T1000 (cell line): ENCODE data around the gene DBN1.

Experiments used
- DNase-seq: peaks from one replicate; lab custom pipeline; 2025; ENCODE audit warnings: mixed read lengths; lab: John Stamatoyannopoulos, UW

The DBN1 gene

DNA sequence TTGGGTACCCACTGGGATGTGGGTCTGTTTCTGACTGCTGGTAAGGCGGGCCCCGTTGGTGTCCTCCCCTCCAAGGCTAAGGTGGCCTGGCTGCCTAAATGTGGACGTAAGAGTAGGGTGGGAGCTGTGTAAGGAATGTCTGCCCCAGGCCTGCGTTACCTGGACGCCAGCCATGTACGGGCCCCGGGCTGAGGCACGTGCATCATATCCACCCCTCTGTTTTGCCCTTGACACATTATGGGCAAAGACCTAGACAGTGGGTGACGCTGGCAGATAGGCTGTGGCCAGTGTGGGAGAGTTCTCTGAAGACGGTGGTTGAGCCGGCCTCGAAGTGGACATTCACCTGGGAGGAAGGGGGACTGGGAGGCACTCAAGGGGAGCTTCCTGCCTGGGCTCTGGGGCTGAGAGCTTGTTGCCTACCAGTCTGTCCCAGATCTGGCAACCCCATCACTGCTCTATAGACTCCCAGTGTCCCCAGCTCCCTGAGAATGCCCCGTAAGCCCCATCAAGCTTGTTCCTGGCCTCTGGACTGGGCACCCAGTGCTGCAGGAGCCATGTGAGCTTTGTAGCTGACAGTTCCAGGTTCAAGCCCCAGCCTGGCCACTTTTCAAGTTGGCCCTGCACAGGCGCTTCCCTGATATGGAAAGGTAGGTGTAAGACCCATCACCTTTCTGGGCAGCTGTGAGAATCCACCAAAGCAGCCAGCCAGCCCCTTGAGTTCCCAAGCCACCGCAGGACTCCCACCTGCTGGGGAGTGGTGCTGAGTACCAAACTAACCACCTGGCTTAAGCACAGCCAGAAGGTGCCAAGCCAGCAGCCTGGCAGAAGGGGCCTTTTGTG, 30.1 kb downstream of the DBN1 start:
- DNase-seq: no peak

GRCh38 chr5:177442066-177442826, 31.2 kb downstream of the DBN1 start:
- no peak for DNase-seq

GRCh38 chr5:177440990-177441780, 32.2 kb downstream of the DBN1 start:
- DNase-seq: no peak

GRCh38 chr5:177440211-177440989, 33.0 kb downstream of the DBN1 start:
- DNase-seq: no peak

GRCh38 chr5:177439518-177440053, 33.8 kb downstream of the DBN1 start:
- no peak for DNase-seq

DNA sequence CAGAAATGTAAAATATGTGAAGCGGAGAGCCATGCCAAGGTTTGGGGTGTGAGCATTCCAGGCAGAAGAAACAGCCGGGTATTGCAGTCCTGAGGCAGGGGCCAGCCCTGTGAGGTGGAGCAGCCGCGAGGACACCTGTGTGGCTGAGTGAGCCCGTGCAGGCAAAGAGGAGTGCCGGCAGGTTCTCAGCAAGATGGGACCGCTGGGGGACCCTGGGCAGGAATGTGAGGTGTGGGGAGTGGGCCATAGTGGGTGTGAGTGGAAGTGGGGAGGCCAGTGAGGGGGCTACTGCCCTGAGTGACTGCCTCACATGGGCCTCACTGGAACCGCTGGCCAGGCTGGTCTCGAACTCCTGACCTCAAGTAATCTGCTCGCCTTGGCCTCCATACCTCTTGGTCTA, 35.0 kb downstream of the DBN1 start:
- no peak for DNase-seq

- DNase-seq: no peak
Measured at GRCh38 chr5:177437623-177438022, 35.8 kb downstream of the DBN1 start.

- no peak for DNase-seq
Measured at GRCh38 chr5:177435847-177436536, 37.4 kb downstream of the DBN1 start.

GRCh38 chr5:177434942-177435738, 38.3 kb downstream of the DBN1 start:
- no peak for DNase-seq

DNA sequence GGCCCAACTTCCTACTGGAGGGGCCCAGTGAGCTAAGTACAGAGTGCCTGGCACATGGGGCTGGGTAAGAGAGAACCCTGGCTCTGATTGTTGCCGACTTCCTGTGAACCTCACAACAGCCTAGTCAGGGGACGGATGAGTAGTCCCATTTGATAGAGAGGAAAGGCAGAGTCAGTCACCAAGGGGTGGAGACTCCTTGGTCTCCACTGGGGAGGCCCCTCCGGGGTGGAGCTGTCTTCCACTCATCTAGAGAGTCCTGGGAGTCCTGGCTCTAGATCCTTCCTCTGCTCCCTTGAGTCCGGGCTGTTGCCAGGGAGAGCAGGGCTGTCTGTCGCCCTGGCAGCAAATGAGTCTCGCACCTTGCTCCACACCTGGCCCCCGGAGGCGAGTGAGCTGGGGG, 39.0 kb downstream of the DBN1 start:
- DNase-seq: no peak

- DNase-seq: no peak
Measured at GRCh38 chr5:177433658-177434217, 39.7 kb downstream of the DBN1 start.

- DNase-seq: no peak
Measured at GRCh38 chr5:177432839-177433657, 40.4 kb downstream of the DBN1 start.

GRCh38 chr5:177432143-177432838, 41.1 kb downstream of the DBN1 start:
- no peak for DNase-seq

GRCh38 chr5:177431317-177432142, 41.9 kb downstream of the DBN1 start:
- DNase-seq: no peak

DNA sequence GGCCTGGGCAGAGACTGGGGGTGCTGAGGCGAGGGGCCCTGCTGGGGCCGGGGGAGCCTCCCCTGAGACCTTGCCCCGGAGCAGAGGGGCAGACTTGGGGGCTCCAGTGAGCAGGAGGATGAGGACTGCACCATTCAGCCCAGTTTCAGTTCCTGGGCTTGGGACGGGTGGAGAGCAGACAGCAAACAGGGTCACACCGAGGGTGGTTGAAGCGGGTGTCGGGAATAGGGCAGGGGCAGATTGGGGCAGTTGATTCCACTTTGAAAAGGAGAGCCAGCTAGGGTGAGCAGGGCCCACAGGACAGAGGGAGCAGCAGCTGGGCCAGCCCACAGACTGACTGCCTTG, 42.5 kb downstream of the DBN1 start:
- DNase-seq: no peak

DNA sequence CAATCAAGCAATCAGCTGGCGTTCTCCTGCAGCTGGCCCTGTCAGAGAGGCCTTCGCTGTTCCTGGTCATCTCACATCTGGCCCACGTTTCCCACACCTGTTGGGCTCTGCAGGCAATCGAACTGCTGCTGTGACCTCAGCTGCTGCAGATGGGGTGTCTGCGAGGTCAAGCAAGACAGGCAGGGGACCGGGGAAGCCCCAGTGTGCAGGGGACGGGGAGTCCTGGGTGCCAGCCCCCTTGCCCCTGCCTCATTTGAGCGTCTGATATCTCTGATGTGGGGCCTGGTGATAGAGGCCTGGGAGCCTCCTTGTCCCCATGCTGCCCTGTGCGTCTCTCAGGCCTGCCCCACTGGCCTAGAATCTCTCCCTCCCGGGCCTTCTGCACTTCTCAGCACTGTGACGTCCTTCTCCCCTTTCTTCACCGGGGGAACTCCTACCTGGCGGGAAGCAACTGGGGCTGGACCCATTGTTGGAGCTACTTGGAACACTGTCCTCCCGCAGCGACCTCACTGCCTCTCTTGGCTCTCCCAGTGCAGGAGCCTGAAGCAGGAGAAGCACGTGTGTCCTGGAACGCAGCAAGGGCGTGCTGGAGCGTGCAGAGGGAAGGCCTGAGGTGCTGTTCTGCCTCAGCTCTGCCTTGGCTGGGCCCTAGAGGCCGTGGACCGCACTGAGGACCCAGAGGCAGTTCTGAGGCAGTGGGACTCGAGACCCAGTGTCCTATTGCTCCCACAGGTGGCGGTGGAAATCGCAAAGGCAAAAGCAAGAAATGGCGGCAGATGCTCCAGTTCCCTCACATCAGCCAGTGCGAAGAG, 43.1 kb downstream of the DBN1 start:
- no peak for DNase-seq
